Peyer's patch (tissue), 4 donors: ENCODE data around the gene USF2. TPM values are rescaled to one million over a fixed set of nuclear protein-coding genes. Genes with fewer than 3 reads are reported as not detected.

Experiments
- DNase-seq, 3 donors: peaks; one replicate each; pipeline ENCODE4 v3.0.0-alpha.2; 2017 to 2019
- H3K27ac ChIP-seq, 4 donors: fragments of 200-600 bp; sonication (generic); one replicate each; pipeline ENCODE4 v1.5.1; 2016 to 2019
- H3K27me3 ChIP-seq, 2 donors: fragments of 200-600 bp; sonication (generic); one replicate each; pipeline ENCODE4 v1.5.1; 2019
- H3K36me3 ChIP-seq, 3 donors: fragments of 200-600 bp; sonication (generic); one replicate each; pipeline ENCODE4 v1.5.1; 2016 to 2019
- H3K4me1 ChIP-seq, 4 donors: fragments of 200-600 bp; sonication (generic); one replicate each; pipeline ENCODE4 v1.5.1; 2016 to 2019
- H3K4me3 ChIP-seq, 4 donors: fragments of 200-600 bp; sonication (generic); 1 replicate in 3 of 4; 2 replicates in 1 of 4; pipeline ENCODE4 v1.5.1; 2016 to 2019; ENCODE audit warnings: mild to moderate bottlenecking in 1 of 4
- H3K9me3 ChIP-seq, 4 donors: fragments of 200-600 bp; sonication (generic); one replicate each; pipeline ENCODE4 v1.5.1; 2016 to 2019; ENCODE audit warnings: mild to moderate bottlenecking in 1 of 4
- CTCF ChIP-seq, 6 experiments: fragments of 450-650 bp in 4 of 6; fragments of 200-600 bp in 2 of 6; sonication (generic) in 1 of 6; IDR thresholded peaks; one replicate each; pipeline ENCODE4 v1.5.1; 2017 to 2019; ENCODE audit warnings: antibody characterized with exemption in 6 of 6, mild to moderate bottlenecking in 3 of 6, moderate library complexity in 1 of 6
- POLR2A ChIP-seq, 2 donors: fragments of 450-650 bp; IDR thresholded peaks; one replicate each; pipeline ENCODE4 v1.5.1; 2017; ENCODE audit warnings: antibody characterized with exemption in 2 of 2, mild to moderate bottlenecking in 2 of 2, moderate library complexity in 2 of 2
- total RNA-seq, 4 donors: library from RNA; depleted of rRNA; stranded (reverse); fragments of >200 nt; gene quantifications; one replicate each; pipeline ENCODE4 v1.1.0, GENCODE V29; 2016

The USF2 gene
- total RNA-seq, 4 donors from 2014 or later = 112 to 201 (median 142) TPM

GRCh38 chr19:35240327-35240726 is 28.4 kb upstream of the USF2 start:
- H3K9me3 ChIP-seq = no peaks in the 10 kb centered on the region

DNA sequence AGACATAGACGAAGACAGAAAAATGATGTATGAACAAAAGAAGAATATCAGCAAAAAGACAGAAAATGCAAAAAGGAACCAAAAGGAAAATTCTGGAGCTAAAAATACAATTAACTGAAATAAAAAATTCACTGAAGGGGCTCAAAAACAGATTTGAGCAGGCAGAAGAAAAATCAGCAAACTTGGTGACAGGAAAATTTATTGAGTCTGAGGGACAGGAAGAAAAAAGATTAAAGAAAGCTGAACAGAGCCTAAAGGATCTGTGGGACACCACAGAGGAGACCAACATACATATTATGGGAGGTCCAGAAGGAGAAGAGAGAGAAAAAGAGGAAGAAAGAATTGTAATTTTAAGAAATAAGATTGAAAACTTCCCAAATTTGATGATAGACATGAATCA is 27.3 kb upstream of the USF2 start:
- no peak overlapping the region for H3K27ac ChIP-seq
- no peak for DNase-seq
- no peaks in the 10 kb centered on the region for H3K36me3 ChIP-seq
- H3K4me3 ChIP-seq = no peak overlapping the region
- no peaks in the 10 kb centered on the region for H3K27me3 ChIP-seq
- TF ChIP-seq POLR2A (IDR thresholded peaks at IDR 0.05) (no peak), CTCF (IDR thresholded peaks at IDR 0.05) (no peak)
- H3K4me1 ChIP-seq = no peaks in the 10 kb centered on the region
- no peaks in the 10 kb centered on the region for H3K9me3 ChIP-seq

More at GRCh38 chr19:35240327-35240726, 28.4 kb upstream of the USF2 start:
- Histone ChIP-seq H3K27me3 (no peaks in the 10 kb centered on the region), H3K4me1 (no peaks in the 10 kb centered on the region), H3K4me3 (no peak overlapping the region), H3K36me3 (no peaks in the 10 kb centered on the region), H3K27ac (peak overlapping the region; percentile 26 to 63 (median 50))
- DNase-seq = peak in 2 of 3 donors; percentile 50 to 75
- TF ChIP-seq CTCF (IDR thresholded peaks at IDR 0.05) (no peak), POLR2A (IDR thresholded peaks at IDR 0.05) (no peak)

GRCh38 chr19:35246466-35247092 is 22.2 kb upstream of the USF2 start:
- H3K9me3 ChIP-seq = no peaks in the 10 kb centered on the region
- peak in 1 of 3 donors; percentile 2 for DNase-seq
- no peak overlapping the region for H3K4me3 ChIP-seq
- TF ChIP-seq POLR2A (IDR thresholded peaks at IDR 0.05) (no peak), CTCF (IDR thresholded peaks at IDR 0.05) (no peak)
- peaks cover 0 to 9% (median 0%) of the 10 kb centered on the region in 3 donors for H3K36me3 ChIP-seq
- H3K27ac ChIP-seq = no peak overlapping the region
- peaks cover 0 to 19% (median 0%) of the 10 kb centered on the region in 4 donors for H3K4me1 ChIP-seq
- no peaks in the 10 kb centered on the region for H3K27me3 ChIP-seq

DNA sequence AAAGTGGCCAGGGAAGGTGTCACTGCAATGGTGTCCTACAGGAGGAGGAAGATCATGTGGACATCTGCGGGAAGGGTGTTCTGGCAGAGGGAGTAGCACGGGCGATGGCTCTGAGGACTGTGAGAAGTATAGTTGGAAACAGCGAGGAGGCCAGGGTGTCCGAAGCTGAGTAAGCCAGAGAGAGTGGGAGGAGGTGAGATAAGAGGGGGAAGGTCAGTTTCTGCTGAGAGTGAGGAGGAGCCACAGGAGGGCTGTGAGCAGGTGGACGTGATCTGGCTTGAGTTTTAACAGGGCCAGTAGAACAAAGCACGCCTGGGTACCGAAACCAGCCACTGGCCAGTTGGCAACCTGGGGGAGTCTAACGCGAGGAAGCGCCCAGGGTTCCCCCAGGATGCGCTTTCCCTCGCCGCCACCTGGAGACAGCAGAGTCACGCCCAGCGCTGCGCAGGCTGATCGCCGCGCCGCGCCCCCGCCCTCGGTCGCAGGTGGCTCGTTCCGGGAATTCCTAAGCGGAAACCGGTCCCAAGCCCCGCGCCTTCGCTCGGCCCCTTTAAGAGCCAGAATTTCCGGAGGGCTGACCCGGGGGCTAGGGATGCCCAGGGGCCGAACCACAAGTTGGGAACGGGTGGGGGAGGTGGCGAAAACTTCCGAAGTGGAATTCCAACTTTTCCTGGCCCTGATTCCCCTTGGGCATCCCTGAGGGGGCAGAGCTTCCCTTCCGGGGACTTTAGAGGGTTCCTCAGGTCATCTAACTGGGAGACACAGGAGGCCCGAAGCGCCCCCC is 21.0 kb upstream of the USF2 start:
- H3K4me1 ChIP-seq = peaks cover 0 to 19% (median 0%) of the 10 kb centered on the region in 4 donors
- H3K36me3 ChIP-seq = peaks cover 0 to 9% (median 0%) of the 10 kb centered on the region in 3 donors
- no peaks in the 10 kb centered on the region for H3K27me3 ChIP-seq
- no peaks in the 10 kb centered on the region for H3K9me3 ChIP-seq
- H3K4me3 ChIP-seq = peak overlapping the region; percentile 73 to 90 (median 75)
- peak overlapping the region; percentile 89 to 98 (median 94) for H3K27ac ChIP-seq
- TF ChIP-seq POLR2A (IDR thresholded peaks at IDR 0.05) (peak; percentile 30 to 38), CTCF (IDR thresholded peaks at IDR 0.05) (peak; percentile 41 to 73 (median 63))
- peak; percentile 72 to 94 (median 92) for DNase-seq

GRCh38 chr19:35248310-35249145 is 20.2 kb upstream of the USF2 start, which contains the start of gene LSR:
Gene LSR, plus strand, starts transcription at chr19:35249002. Its CDS starts 21 bp downstream, at chr19:35249023.
- peak in 2 of 6 experiments; percentile 9 to 18 for TF ChIP-seq CTCF (IDR thresholded peaks at IDR 0.05)
- TF ChIP-seq POLR2A (IDR thresholded peaks at IDR 0.05) = peak; percentile 88 to 89
- Histone ChIP-seq H3K4me1 (peaks cover 0 to 19% (median 0%) of the 10 kb centered on the region in 4 donors), H3K9me3 (no peaks in the 10 kb centered on the region), H3K4me3 (peak within 1 kb of the TSS; percentile 73 to 90 (median 75)), H3K27ac (peak within 1 kb of the TSS; percentile 89 to 98 (median 94)), H3K36me3 (peaks cover 0 to 16% (median 0%) of the 10 kb centered on the region in 3 donors), H3K27me3 (no peaks in the 10 kb centered on the region)
- peak; percentile 89 to 96 (median 94) for DNase-seq
